ENCODE data around the gene SOS1.

- TF ChIP-seq POLR2A (IDR thresholded peaks at IDR 0.05; ENCODE audit: low read depth, low read length), result no peak
- TF ChIP-seq POLR2AphosphoS5 (IDR thresholded peaks at IDR 0.05; ENCODE audit: low read depth, low read length), result no peak
- no peak for TF ChIP-seq TAF1 (IDR thresholded peaks at IDR 0.05; ENCODE audit: low read depth, low read length)
- TF ChIP-seq SPI1 (IDR thresholded peaks at IDR 0.05; ENCODE audit: low read depth, low read length), result no peak
These were observed 25.8 kb upstream of the SOS1 start for GRCh38 chr2:39146630-39147029.
